Kidney capillary endothelial cell (primary cell): ENCODE results near the gene TRDMT1.
"Not testable (repeated sequence)": the region's sequence is repeated elsewhere in the genome, so short reads cannot be mapped to it uniquely, and the experiment has no call there.

Experiments
- DNase-seq: peaks from one replicate; pipeline ENCODE4 v3.0.0-alpha.2; 2018; ENCODE audit warnings: low spot score

TRDMT1 gene

GRCh38 chr10:17129741-17130140 is 71.7 kb downstream of the TRDMT1 start, which contains the start of gene CUBN:
Gene CUBN (minus strand): TSS chr10:17129811. CDS start chr10:17129765, 46 bp downstream.
- DNase-seq, result no peak

- DNase-seq, result no peak
These were observed 73.2 kb downstream of the TRDMT1 start for GRCh38 chr10:17128261-17128660.

DNA sequence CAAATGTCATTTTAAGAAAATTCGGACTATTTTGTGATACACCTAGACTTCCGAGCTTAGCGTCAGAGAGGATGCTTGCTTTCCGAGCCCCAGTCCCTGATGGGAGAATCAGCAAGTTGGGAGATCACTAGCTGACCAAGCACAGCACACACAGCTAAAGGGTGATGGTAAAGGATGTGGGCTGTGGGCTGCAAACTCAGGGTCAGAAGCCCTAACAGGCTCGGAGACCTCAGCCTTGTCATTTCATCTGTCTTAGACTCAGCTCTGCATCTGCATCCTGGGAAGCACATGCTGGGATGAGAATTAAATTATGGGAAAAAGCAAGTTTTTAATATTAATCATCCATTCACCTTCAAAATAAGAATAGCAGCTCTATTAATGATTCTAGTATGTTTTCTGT is 75.1 kb downstream of the TRDMT1 start:
- no peak for DNase-seq

GRCh38 chr10:17125206-17125893 is 76.1 kb downstream of the TRDMT1 start:
- DNase-seq, result no peak

GRCh38 chr10:17123961-17124360 is 77.5 kb downstream of the TRDMT1 start:
- no peak for DNase-seq

DNA sequence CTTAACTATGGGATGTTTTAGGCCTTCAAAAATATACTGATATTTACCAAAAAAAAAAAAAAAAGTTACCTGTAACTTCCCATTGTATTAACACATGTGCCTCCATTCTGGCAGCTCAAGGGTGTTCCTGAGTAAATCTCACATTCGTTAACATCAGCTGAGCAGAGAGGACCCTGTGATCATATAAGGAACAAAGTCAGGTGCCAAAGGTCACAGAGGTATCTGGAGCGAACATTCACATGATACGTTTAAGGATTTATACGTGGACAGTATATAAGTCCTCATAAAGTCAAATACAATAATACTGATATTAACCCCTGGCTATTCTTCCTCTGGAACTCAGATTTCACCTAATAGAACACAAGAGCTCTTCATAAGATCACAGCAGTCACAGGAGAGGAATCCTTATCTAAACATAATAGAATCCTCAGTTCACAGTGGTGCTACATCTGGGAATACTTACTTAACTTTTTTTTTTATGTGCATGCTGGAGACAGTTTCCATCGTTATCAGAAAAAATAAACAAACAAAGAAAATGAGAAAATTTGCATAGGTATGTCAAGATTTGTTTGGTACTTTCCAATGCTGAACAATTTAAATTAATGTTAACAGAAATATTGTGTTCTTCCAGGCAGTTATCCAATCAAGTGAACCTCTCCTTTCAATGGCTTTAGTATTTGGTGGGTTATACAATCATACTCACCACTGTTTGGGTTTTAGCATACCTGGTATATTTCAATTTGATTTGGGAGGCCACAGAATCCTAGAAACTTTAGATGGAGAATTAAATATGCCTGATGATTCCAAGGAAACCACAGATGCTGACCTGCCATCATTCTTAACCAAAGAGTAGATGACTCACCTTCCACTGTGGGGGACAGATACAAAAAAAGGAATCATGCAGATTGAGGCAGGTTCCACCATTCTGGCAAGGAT is 78.5 kb downstream of the TRDMT1 start:
- DNase-seq, result no peak

DNA sequence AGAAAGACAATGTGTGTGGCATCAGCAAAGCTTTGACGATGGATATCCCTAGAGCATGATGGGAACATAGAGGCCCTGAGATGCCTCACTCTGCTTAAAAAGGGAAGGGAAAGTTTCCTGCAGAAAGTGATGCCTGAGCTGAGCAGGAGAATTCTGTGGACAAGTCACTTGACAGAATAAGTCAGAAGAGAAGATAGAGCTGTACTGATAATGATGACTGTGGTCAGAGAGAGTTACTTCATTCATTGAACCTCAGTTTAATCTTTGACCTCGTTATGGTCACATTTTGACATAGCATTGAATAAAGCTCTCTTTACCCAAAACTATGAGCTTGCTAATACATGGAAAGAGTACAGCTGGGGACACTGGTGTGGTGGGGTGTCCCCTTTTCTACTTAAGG is 79.4 kb downstream of the TRDMT1 start:
- no peak for DNase-seq

- no peak for DNase-seq
These were observed 80.8 kb downstream of the TRDMT1 start for GRCh38 chr10:17120694-17121093.

- no peak for DNase-seq
These were observed 81.6 kb downstream of the TRDMT1 start for GRCh38 chr10:17119845-17120244.

DNA sequence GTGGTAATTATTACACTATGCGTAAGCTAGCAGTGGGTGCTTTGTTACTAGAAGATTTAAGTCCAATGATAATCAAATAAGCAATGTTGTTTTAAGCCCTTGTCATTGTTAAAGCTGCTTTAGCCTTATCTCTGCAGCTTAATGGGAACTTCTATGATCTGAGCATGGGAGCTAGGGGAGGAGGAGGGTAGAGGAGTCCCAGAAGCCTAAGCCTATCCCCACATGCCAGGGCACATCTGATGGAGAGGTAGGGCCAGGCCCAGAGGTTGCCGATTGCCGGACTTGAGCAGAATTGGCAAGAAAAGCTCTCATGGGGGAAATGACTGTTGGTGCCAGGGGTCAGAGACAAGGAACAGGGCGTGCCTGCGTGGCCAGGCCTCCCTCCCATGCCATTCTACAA is 85.3 kb downstream of the TRDMT1 start:
- no peak for DNase-seq

DNA sequence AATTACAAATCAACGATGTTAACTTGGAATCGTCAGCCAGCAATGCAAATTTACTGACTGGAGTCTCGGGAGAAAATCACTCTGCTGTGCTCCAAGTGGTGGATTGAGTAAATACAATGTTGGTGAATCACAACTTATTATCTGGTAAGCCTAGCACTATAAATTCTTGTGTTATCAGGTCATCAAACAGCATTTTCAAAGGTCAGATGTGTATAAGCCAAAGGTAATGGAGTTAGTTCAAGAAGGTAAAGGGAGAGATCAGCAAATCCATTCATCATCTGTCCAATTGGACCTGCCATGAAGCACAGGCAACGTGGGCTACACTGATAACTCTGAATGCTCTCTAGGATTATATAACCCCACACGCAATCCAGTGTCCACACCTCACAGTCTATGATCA is 85.8 kb downstream of the TRDMT1 start:
- DNase-seq, result no peak

DNA sequence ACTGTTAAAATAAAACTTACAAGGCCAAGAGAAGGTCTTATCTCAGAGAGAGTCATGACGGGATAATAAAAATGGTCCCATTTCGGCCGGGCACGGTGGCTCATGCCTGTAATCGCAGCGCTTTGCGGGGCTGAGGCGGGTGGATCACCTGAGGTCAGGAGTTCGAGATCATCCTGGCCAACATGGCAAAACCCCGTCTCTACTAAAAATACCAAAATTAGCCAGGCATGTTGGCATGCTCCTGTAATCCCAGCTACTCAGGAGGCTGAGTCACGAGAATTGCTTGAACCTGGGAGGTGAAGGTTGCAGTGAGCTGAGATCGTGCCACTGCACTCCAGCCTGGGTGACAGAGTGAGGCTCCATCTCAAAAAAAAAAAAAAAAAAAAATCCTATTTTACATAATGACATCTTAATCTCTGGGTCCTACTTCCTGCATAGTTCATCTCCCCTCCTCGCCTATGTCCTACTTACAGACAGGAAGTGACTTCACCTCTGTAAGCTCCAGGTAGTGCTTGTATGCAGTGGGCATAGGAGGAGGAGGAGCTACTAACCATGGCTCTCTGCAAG is 86.5 kb downstream of the TRDMT1 start:
- not testable (repeated sequence) for DNase-seq

DNA sequence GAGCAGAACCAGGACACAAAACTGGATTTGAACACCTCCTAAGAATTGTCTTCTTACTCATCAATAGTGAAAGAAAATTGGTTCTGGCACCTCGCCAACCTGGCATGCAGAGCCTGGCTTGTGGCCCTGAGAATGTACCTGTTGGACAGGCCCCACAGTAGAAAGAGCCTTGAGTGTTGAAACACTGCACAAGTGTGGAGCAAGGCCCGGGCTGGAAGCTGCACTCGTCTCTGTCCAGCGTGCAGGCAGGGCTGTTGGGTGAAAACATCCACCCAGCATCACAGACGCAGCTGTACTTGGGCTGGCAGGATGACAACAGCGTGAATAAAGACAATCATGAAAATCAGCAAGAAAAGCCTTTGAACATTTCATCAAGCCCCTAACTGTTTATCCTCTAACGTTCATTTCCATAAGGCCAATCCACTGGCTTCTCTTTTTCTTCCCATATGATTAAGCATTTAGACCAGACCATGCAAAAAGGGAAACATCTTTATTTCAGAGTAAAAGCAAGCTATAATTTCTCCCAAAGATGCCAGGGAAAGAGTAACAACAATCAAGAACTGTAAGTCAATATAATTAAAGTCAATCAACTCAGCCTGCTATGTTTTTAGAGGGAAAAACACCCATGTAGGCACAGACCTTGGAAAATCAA is 87.5 kb downstream of the TRDMT1 start:
- no peak for DNase-seq

GRCh38 chr10:17113346-17113745 is 88.1 kb downstream of the TRDMT1 start:
- DNase-seq, result no peak

- no peak for DNase-seq
These were observed 88.9 kb downstream of the TRDMT1 start for GRCh38 chr10:17112566-17112965.

DNA sequence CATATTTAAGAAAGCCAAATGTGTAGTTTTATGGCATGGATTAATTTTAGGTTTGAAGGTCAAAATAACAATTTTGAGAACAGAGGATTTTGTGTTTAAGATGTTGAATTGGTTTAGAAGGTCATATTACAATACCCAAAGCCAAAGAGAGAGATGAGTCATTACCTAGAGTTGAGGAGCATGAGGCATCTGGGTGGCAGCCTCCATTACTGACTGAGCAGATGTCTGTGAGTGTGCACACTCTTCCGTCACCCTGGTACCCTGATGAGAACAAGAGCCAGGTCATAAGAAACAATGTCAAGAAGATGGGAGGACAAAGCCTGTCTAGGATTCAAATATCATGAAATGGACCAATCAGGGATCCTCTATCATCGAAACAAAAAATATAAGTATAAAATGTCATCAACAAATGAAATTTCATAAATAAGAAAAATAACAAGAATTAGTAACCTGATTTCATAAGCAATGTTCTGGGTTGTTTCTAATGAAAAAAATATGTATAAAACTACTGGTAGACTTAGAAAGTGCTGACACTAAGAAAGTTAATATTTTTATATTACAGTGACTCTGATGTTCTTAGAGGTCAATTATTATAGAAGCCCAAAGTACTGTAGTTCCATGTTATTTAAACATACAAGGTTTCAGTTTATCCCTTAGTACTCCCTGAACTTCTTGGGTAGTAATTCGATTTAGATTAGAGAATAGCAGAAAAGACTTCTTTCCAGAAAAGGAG is 91.8 kb downstream of the TRDMT1 start:
- no peak for DNase-seq

DNA sequence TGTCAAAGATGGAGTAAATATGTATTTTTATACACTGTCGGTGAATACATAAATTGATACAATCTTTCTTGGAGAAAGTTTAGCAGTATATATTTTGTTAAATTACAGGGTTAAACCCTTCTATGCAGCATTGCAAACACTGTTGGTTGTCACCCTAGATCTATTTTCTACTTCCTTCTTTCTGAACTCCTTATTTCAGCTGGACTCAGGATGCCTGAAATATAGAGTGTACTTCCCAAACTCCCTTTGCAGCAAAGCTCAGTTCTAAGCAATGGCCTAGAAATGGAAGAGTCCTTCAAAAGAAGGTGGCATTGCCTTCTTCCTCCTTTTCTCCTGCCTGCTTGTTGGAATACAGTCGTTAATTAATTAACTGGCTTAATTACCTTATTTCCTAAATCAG is 92.4 kb downstream of the TRDMT1 start:
- no peak for DNase-seq

GRCh38 chr10:17106991-17107390 is 94.5 kb downstream of the TRDMT1 start:
- no peak for DNase-seq

GRCh38 chr10:17101910-17102266 is 99.6 kb downstream of the TRDMT1 start:
- DNase-seq, result no peak

DNA sequence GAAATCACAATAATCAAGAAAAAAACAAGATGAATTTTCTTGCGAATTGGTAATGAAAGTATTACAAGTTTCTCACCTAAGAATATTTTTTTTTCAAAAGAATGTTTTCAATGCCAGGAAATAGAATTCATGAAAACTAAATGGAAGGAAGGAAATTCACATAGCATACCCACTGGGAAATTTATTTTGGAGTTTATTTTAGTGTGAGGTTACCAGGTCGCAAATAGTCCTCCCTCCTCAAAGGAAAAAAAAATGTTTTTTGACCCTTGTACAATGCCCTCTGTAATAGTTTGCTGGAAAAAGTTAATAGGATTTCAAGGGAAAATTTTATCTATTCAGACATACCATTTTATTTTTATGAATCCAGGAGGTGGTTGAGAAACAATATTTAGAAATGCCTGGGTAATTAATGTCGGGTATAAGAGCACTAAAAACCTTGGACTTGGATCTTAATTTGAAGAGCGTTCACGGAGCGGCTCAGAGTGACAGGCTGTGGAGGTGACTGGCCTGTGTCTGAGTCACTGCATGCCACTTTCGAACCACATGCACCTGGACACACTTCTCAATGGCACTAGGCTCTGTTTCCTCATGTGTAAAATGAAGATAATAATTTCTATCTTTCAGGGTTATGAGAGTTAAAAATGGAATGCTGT is 100.1 kb downstream of the TRDMT1 start:
- no peak for DNase-seq

DNA sequence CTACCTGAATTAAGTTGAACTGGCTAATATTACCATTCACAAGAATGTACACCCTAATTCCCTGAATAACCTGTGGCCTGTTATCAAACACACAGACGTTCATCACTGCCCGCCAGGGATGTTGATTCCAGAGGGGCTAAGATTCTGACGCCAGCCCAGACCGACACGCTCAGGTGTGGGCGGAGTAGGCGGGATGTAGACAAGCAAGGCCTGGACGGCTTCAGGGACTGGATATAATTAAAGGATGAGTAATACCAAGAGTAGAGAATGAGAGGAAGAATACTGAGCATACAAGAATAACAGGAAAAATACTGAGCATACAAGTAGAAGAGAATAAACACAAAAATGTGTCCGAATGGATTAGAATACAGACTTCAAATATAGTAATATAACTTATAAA is 100.9 kb downstream of the TRDMT1 start:
- no peak for DNase-seq
